Body of pancreas (tissue), 4 donors: ENCODE measurements around the gene CAPN12.

Experiments used
- CTCF ChIP-seq, 7 experiments: fragments of 450-650 bp in 4 of 7; fragments of 200-600 bp in 3 of 7; sonication (generic) in 3 of 7; IDR thresholded peaks; one replicate each; pipeline ENCODE4 v1.5.1; 2016 to 2019; ENCODE audit warnings: antibody characterized with exemption in 7 of 7
- POLR2A ChIP-seq, 3 donors: fragments of 450-650 bp; IDR thresholded peaks; one replicate each; pipeline ENCODE4 v1.6.1; 2016; ENCODE audit warnings: antibody characterized with exemption in 3 of 3, mild to moderate bottlenecking in 2 of 3

GRCh38 chr19:38693380-38694223 is 50.7 kb downstream of the CAPN12 start:
- TF ChIP-seq CTCF (IDR thresholded peaks at IDR 0.05) (no peak), POLR2A (IDR thresholded peaks at IDR 0.05) (peak; percentile 25 to 71 (median 62))
